Measurements from ENCODE around the gene CFL1.

Gene CFL1

GRCh38 chr11:65861533-65862183, 3.7 kb upstream of the CFL1 start:
- DNase-seq = no peak

GRCh38 chr11:65861165-65861505, 3.2 kb upstream of the CFL1 start:
- TF ChIP-seq POLR2A (IDR thresholded peaks at IDR 0.05; ENCODE audit: low read length) (no peak), GATA1 (IDR thresholded peaks at IDR 0.05; ENCODE audit: low read depth, low read length) (no peak)
- peak in 1 of 2 experiments; percentile 69 for DNase-seq

More at GRCh38 chr11:65861533-65862183, 3.7 kb upstream of the CFL1 start:
- TF ChIP-seq POLR2A (IDR thresholded peaks at IDR 0.05; ENCODE audit: low read length) (no peak), GATA1 (IDR thresholded peaks at IDR 0.05; ENCODE audit: low read depth, low read length) (no peak)

GRCh38 chr11:65860278-65861164, 2.5 kb upstream of the CFL1 start, which contains the start of gene MUS81:
Gene MUS81 (plus strand): TSS chr11:65860433. CDS start chr11:65860754, 321 bp downstream.
- TF ChIP-seq POLR2A (IDR thresholded peaks at IDR 0.05; ENCODE audit: low read length) = peak; percentile 66
- no peak for TF ChIP-seq GATA1 (IDR thresholded peaks at IDR 0.05; ENCODE audit: low read depth, low read length)
- DNase-seq = peak; percentile 100

- TF ChIP-seq GATA1 (IDR thresholded peaks at IDR 0.05; ENCODE audit: low read depth, low read length) = no peak
- TF ChIP-seq POLR2A (IDR thresholded peaks at IDR 0.05; ENCODE audit: low read length) = peak; percentile 79
- DNase-seq = no peak
These were observed 1.9 kb upstream of the CFL1 start for GRCh38 chr11:65859812-65860277.

- no peak for TF ChIP-seq GATA1 (IDR thresholded peaks at IDR 0.05; ENCODE audit: low read depth, low read length)
- peak; percentile 96 for TF ChIP-seq POLR2A (IDR thresholded peaks at IDR 0.05; ENCODE audit: low read length)
- DNase-seq = peak; percentile 99
These were observed 1.3 kb upstream of the CFL1 start for GRCh38 chr11:65859095-65859811.

- TF ChIP-seq POLR2A (IDR thresholded peaks at IDR 0.05; ENCODE audit: low read length) (no peak), GATA1 (IDR thresholded peaks at IDR 0.05; ENCODE audit: low read depth, low read length) (no peak)
- no peak for DNase-seq
These were observed 704 bp upstream of the CFL1 start for GRCh38 chr11:65858681-65859087.

GRCh38 chr11:65857500-65857852, 504 bp downstream of the CFL1 start:
- DNase-seq = peak; percentile 83 to 87
- no peak for TF ChIP-seq GATA1 (IDR thresholded peaks at IDR 0.05; ENCODE audit: low read depth, low read length)
- no peak for TF ChIP-seq POLR2A (IDR thresholded peaks at IDR 0.05; ENCODE audit: low read length)

GRCh38 chr11:65856689-65857499, 1.1 kb downstream of the CFL1 start:
- TF ChIP-seq POLR2A (IDR thresholded peaks at IDR 0.05; ENCODE audit: low read length) (no peak), GATA1 (IDR thresholded peaks at IDR 0.05; ENCODE audit: low read depth, low read length) (no peak)
- DNase-seq = peak; percentile 84 to 87

- TF ChIP-seq POLR2A (IDR thresholded peaks at IDR 0.05; ENCODE audit: low read length) = no peak
- no peak for TF ChIP-seq GATA1 (IDR thresholded peaks at IDR 0.05; ENCODE audit: low read depth, low read length)
- no peak for DNase-seq
These were observed 2.0 kb downstream of the CFL1 start for GRCh38 chr11:65855927-65856363.

GRCh38 chr11:65854852-65855837, 2.8 kb downstream of the CFL1 start:
- no peak for DNase-seq

GRCh38 chr11:65854161-65854592, 3.8 kb downstream of the CFL1 start:
- no peak for DNase-seq
- no peak for TF ChIP-seq POLR2A (IDR thresholded peaks at IDR 0.05; ENCODE audit: low read length)
- no peak for TF ChIP-seq GATA1 (IDR thresholded peaks at IDR 0.05; ENCODE audit: low read depth, low read length)

More at GRCh38 chr11:65854852-65855837, 2.8 kb downstream of the CFL1 start:
- TF ChIP-seq GATA1 (IDR thresholded peaks at IDR 0.05; ENCODE audit: low read depth, low read length) (no peak), POLR2A (IDR thresholded peaks at IDR 0.05; ENCODE audit: low read length) (no peak)
